Measurements from ENCODE around the gene ZNF484. TPM values are rescaled to one million over a fixed set of nuclear protein-coding genes. Genes with fewer than 3 reads are reported as not detected.
"Not testable (repeated sequence)": the region's sequence is repeated elsewhere in the genome, so short reads cannot be mapped to it uniquely, and the experiment has no call there.

Gene ZNF484
- total RNA-seq, 1 experiment from 2014 or later, result 7.2 TPM

GRCh38 chr9:92911511-92912475, 34.0 kb upstream of the ZNF484 start:
- H3K36me3 ChIP-seq (ENCODE audit: control insufficient read depth in 1 of 2, insufficient read depth in 2 of 2, low read length in 2 of 2), result no peaks in the 10 kb centered on the region
- no TSS peak for BruUV-seq (replicated peaks)
- H3K27me3 ChIP-seq (ENCODE audit: insufficient read depth, low read length), result peaks cover 11% of the 10 kb centered on the region; the same call in 1 of the 2 replicates
- TF ChIP-seq ELF1 (IDR thresholded peaks at IDR 0.05; ENCODE audit: borderline replicate concordance, low read depth) (no peak), ZNF274 (IDR thresholded peaks at IDR 0.05; ENCODE audit: low read depth, low read length) (no peak), ZBTB33 (IDR thresholded peaks at IDR 0.05; ENCODE audit: extremely low read depth, insufficient replicate concordance, low read length) (no peak), JUND (IDR thresholded peaks at IDR 0.05) (no peak), FOSL1 (IDR thresholded peaks at IDR 0.05; ENCODE audit: low read depth) (no peak), TCF7L2 (IDR thresholded peaks at IDR 0.05; ENCODE audit: borderline replicate concordance, extremely low read depth, insufficient read depth, insufficient read length) (no peak), REST (IDR thresholded peaks at IDR 0.05; ENCODE audit: low read depth) (no peak), RAD21 (IDR thresholded peaks at IDR 0.05; ENCODE audit: low read depth) (no peak), YY1 (IDR thresholded peaks at IDR 0.05; ENCODE audit: extremely low read depth, insufficient replicate concordance, low read depth, low read length) (no peak), EGR1 (IDR thresholded peaks at IDR 0.05; ENCODE audit: low read depth) (no peak), SIN3A (IDR thresholded peaks at IDR 0.05; ENCODE audit: low read depth) (no peak), EZH2phosphoT487 (IDR thresholded peaks at IDR 0.05; ENCODE audit: borderline replicate concordance) (no peak), POLR2A (IDR thresholded peaks at IDR 0.05; ENCODE audit: borderline replicate concordance, extremely low read depth, insufficient read depth, insufficient read length) (no peak), ZFX (IDR thresholded peaks at IDR 0.05) (no peak), CEBPB (IDR thresholded peaks at IDR 0.05; ENCODE audit: low read depth) (no peak)
- DNase-seq (ENCODE audit: low read depth, low spot score) (no peak), ATAC-seq (no peak)
- POLR2A ChIA-PET, result no interaction called here
- no peak overlapping the region for H3K4me3 ChIP-seq (replicated peaks in 1 of 2; ENCODE audit: low read depth in 1 of 2, low read length in 2 of 2)
- no peaks in the 10 kb centered on the region for H3K9me2 ChIP-seq (ENCODE audit: insufficient read depth)
- H4K20me1 ChIP-seq (ENCODE audit: insufficient read depth), result no peaks in the 10 kb centered on the region
- no peak overlapping the region for H3K27ac ChIP-seq (ENCODE audit: low read depth, low read length)
- no peak overlapping the region for H3K9ac ChIP-seq (ENCODE audit: low read length)
- H3K4me2 ChIP-seq (ENCODE audit: low read length), result no peak overlapping the region
- no peaks in the 10 kb centered on the region for H3K79me2 ChIP-seq (ENCODE audit: insufficient read depth, low read length)
- intact Hi-C loops (cut with micrococcal nuclease), result no loop called here
- H3K4me1 ChIP-seq (ENCODE audit: control insufficient read depth in 1 of 2, insufficient read depth in 2 of 2, low read length in 2 of 2), result no peaks in the 10 kb centered on the region
- CTCF ChIA-PET, result no interaction called here
- H3K9me3 ChIP-seq (ENCODE audit: control insufficient read depth in 1 of 2, insufficient read depth in 1 of 2, low read depth in 1 of 2, low read length in 2 of 2), result no peaks in the 10 kb centered on the region
- RAD21 ChIA-PET (ENCODE audit: low non-redundant PET in 1 of 2, low total read pairs in 2 of 2, uncharacterized antibody in 2 of 2, unreplicated experiment in 2 of 2), result no interaction called here
- no peak overlapping the region for H2AFZ ChIP-seq (ENCODE audit: low read depth, low read length, poor library complexity, severe bottlenecking)

GRCh38 chr9:92905137-92905536, 27.3 kb upstream of the ZNF484 start:
- POLR2A ChIA-PET, result not testable (repeated sequence)

More at GRCh38 chr9:92905137-92905536, 27.3 kb upstream of the ZNF484 start:
- H2AFZ ChIP-seq (ENCODE audit: low read depth, low read length, poor library complexity, severe bottlenecking); H3K9ac ChIP-seq (ENCODE audit: low read length); CTCF ChIA-PET; H3K27ac ChIP-seq (ENCODE audit: low read depth, low read length); H3K79me2 ChIP-seq (ENCODE audit: insufficient read depth, low read length); H4K20me1 ChIP-seq (ENCODE audit: insufficient read depth); BruUV-seq (replicated peaks); H3K4me2 ChIP-seq (ENCODE audit: low read length); RAD21 ChIA-PET (ENCODE audit: low non-redundant PET in 1 of 2, low total read pairs in 2 of 2, uncharacterized antibody in 2 of 2, unreplicated experiment in 2 of 2); H3K36me3 ChIP-seq (ENCODE audit: control insufficient read depth in 1 of 2, insufficient read depth in 2 of 2, low read length in 2 of 2); H3K27me3 ChIP-seq (ENCODE audit: insufficient read depth, low read length); H3K4me3 ChIP-seq (replicated peaks in 1 of 2; ENCODE audit: low read depth in 1 of 2, low read length in 2 of 2); H3K4me1 ChIP-seq (ENCODE audit: control insufficient read depth in 1 of 2, insufficient read depth in 2 of 2, low read length in 2 of 2); ATAC-seq; DNase-seq (ENCODE audit: low read depth, low spot score); H3K9me3 ChIP-seq (ENCODE audit: control insufficient read depth in 1 of 2, insufficient read depth in 1 of 2, low read depth in 1 of 2, low read length in 2 of 2); H3K9me2 ChIP-seq (ENCODE audit: insufficient read depth): not testable (repeated sequence)
- intact Hi-C loops (cut with micrococcal nuclease), result loop anchor here (10.0 kb wide), 1 partner anchor 60 kb away; no protein-coding TSS in a partner anchor
